ENCODE data around the gene SNPH.

Gene SNPH

GRCh38 chr20:1283522-1284510, 17.7 kb downstream of the SNPH start:
- no peak for TF ChIP-seq MAX (IDR thresholded peaks at IDR 0.05)
- no peak for TF ChIP-seq YY1 (IDR thresholded peaks at IDR 0.05; ENCODE audit: low read depth)
- no peak for TF ChIP-seq CEBPB (IDR thresholded peaks at IDR 0.05)
- no peak for TF ChIP-seq EGR1 (IDR thresholded peaks at IDR 0.05)
- TF ChIP-seq FOXM1 (IDR thresholded peaks at IDR 0.05; ENCODE audit: borderline replicate concordance, low read depth) = no peak
- no peak for TF ChIP-seq EP300 (IDR thresholded peaks at IDR 0.05; ENCODE audit: borderline replicate concordance)
- TF ChIP-seq REST (IDR thresholded peaks at IDR 0.05; ENCODE audit: low read depth) = no peak
- TF ChIP-seq CREB1 (IDR thresholded peaks at IDR 0.05; ENCODE audit: low read depth) = no peak
- TF ChIP-seq USF1 (IDR thresholded peaks at IDR 0.05) = no peak
- TF ChIP-seq NFIC (IDR thresholded peaks at IDR 0.05) = no peak
- TF ChIP-seq TEAD4 (IDR thresholded peaks at IDR 0.05) = no peak
- TF ChIP-seq TAF1 (IDR thresholded peaks at IDR 0.05; ENCODE audit: low read depth) = no peak
- no peak for TF ChIP-seq RAD21 (IDR thresholded peaks at IDR 0.05; ENCODE audit: low read depth)
- no peak for TF ChIP-seq TCF12 (IDR thresholded peaks at IDR 0.05; ENCODE audit: low read depth)
- no peak for TF ChIP-seq ZBTB7A (IDR thresholded peaks at IDR 0.05; ENCODE audit: low read depth)

GRCh38 chr20:1286267-1287024, 20.4 kb downstream of the SNPH start:
- TF ChIP-seq REST (IDR thresholded peaks at IDR 0.05; ENCODE audit: low read depth) (no peak), CREB1 (IDR thresholded peaks at IDR 0.05; ENCODE audit: low read depth) (no peak), NFIC (IDR thresholded peaks at IDR 0.05) (no peak), CEBPB (IDR thresholded peaks at IDR 0.05) (no peak), ZBTB7A (IDR thresholded peaks at IDR 0.05; ENCODE audit: low read depth) (no peak), TCF12 (IDR thresholded peaks at IDR 0.05; ENCODE audit: low read depth) (no peak), MAX (IDR thresholded peaks at IDR 0.05) (no peak), TAF1 (IDR thresholded peaks at IDR 0.05; ENCODE audit: low read depth) (no peak), USF1 (IDR thresholded peaks at IDR 0.05) (no peak), RAD21 (IDR thresholded peaks at IDR 0.05; ENCODE audit: low read depth) (no peak), EP300 (IDR thresholded peaks at IDR 0.05; ENCODE audit: borderline replicate concordance) (no peak), FOXM1 (IDR thresholded peaks at IDR 0.05; ENCODE audit: borderline replicate concordance, low read depth) (no peak), YY1 (IDR thresholded peaks at IDR 0.05; ENCODE audit: low read depth) (no peak), EGR1 (IDR thresholded peaks at IDR 0.05) (no peak), TEAD4 (IDR thresholded peaks at IDR 0.05) (no peak)

GRCh38 chr20:1287306-1287705, 21.2 kb downstream of the SNPH start:
- no peak for TF ChIP-seq TEAD4 (IDR thresholded peaks at IDR 0.05)
- no peak for TF ChIP-seq TAF1 (IDR thresholded peaks at IDR 0.05; ENCODE audit: low read depth)
- TF ChIP-seq EP300 (IDR thresholded peaks at IDR 0.05; ENCODE audit: borderline replicate concordance) = no peak
- no peak for TF ChIP-seq USF1 (IDR thresholded peaks at IDR 0.05)
- TF ChIP-seq REST (IDR thresholded peaks at IDR 0.05; ENCODE audit: low read depth) = no peak
- TF ChIP-seq TCF12 (IDR thresholded peaks at IDR 0.05; ENCODE audit: low read depth) = no peak
- TF ChIP-seq YY1 (IDR thresholded peaks at IDR 0.05; ENCODE audit: low read depth) = no peak
- TF ChIP-seq ZBTB7A (IDR thresholded peaks at IDR 0.05; ENCODE audit: low read depth) = no peak
- TF ChIP-seq EGR1 (IDR thresholded peaks at IDR 0.05) = no peak
- no peak for TF ChIP-seq CEBPB (IDR thresholded peaks at IDR 0.05)
- TF ChIP-seq CREB1 (IDR thresholded peaks at IDR 0.05; ENCODE audit: low read depth) = no peak

All from Ishikawa (cell line).